ENCODE results near the gene FBXL15.
A peak's percentile ranks its signal among the peaks of the same experiment; 100 is the strongest.
"Not testable (repeated sequence)": the region's sequence is repeated elsewhere in the genome, so short reads cannot be mapped to it uniquely, and the experiment has no call there.

FBXL15 gene

DNA sequence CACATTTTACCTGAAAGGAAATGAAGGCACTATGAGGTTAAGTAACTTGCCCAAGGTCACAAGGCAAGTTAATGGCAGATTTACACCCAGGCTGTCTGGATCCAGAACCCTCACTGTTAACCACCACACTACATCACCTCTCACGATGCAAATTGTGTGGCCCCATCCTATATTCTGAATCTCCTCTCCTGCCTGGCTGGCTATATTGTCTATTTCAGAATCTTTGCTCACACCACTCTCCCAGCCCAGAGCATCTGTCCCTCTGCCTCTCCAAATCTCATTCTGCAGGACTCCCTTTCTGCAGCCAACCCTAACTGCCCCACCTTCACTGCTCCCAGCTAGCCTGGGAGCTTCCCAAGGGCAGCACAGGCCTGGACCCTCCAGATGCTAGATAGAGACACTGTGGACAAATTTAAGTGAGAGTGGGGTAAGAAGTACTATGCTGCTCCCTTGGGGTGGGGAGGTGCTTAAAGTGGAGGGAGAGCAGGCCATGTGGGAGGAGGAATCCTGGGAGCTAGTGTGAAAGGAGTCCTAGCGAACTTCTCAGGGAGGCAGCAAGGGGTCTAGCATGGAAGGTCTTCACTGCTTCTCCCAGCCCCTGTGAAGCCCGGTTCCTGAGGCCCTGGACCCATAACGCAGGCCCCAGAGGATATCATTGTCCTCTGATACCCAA, 11.0 kb downstream of the FBXL15 start:
- peak; percentile 45 for DNase-seq (ENCODE audit: low spot score)

DNA sequence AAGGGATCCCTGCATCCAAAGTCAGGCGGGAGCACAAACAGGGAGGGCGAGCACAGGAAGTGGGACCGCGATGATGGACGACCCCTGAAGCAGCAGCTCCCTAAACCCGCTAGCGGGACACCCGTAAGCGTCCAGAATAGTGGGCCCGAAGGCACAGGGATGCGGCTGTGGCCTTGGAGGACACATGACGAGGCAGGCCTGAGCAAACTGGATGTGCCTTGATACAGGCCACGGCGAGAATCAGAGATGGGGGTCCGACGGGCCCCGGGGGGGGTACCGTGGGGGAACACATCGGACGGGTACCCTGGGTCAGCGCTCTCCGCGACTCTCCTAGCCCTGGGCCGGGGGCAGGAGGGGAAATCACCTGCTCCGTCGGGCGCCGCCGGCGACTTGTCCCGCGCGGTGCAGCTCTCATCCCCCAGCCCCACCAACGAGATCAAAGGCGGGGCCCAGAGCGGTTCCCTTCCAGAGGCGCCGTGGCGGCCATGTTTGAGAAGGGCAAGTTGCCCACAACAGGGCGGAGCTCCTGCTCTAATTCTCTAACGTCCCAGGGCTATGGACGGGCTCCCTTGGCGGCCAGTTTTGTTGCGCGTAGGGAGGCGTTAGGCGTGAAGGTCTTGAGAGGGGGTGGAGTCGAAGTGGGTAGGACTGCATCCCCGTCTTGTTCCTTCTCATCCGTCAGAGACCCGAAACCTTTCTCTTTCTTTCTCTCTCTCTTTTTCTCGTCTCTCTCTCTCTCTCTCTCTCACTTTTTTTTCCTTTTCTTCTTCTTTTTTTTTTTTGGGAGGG, 11.7 kb downstream of the FBXL15 start, which contains the start of gene CUEDC2:
Gene CUEDC2, minus strand, starts transcription at position 413 of the 789 bp plus-strand sequence. CDS start 7,386 bp downstream, outside the sequence.
- DNase-seq (ENCODE audit: low spot score): peak; percentile 97

DNA sequence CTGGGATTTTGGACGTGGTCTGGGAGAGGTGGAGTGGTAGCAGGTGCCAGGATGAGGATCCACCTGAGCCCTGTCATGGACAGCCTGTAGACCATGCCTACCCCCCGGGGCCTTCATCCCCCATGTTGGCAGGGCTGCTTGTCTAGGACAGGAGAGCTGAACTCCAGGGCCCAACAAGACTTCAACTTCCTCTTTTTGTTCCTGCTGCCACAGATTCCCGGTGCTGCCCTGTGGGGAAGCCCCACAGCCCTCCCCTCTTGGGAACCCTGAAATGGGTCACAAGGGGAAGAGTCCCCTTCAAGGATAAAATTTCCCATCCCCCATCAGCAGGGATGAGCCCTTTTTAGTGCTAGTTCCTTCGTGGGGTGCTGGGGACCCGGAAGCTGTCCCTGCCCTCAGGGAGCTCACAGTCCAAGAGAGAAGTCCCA, 13.0 kb downstream of the FBXL15 start:
- DNase-seq (ENCODE audit: low spot score): no peak

DNA sequence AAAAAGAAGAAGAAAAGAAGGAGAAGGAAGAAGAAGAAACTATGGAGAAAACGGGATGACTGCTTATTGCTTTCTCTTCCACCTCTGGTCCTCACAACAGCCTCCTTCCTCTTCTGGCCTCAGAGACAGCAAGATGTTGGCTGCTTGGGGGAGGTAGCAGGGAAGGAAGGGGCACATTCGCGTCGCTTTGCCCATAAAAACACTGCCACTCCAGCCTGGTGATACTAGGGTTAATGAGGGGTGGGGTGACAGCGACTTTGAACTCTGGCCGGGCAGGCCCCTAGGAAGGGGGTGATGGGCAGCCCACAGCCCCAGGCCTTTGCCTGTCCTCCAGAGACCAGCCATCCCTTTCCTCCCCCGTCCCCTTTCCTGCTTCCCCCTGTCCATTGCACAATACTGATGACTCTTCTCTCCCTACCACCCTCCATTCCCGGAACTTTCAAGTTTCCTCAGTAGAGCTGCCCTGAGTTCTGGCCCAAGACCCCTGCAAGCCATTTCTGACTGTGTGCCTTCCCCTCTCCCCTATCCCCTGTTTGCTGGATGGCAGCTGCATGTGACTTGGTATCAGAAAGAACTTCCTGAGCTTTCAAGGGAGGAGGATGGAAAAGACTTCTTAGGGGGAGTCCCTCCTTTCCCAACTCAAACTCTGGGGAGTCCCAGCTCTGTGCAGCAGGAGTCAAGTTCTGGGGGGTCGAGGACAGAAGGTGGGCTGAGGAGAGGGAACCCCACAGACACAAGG, 13.9 kb downstream of the FBXL15 start:
- DNase-seq (ENCODE audit: low spot score): no peak

- no peak for DNase-seq (ENCODE audit: low spot score)
Observed at GRCh38 chr10:102435133-102435497, 14.5 kb downstream of the FBXL15 start.

DNA sequence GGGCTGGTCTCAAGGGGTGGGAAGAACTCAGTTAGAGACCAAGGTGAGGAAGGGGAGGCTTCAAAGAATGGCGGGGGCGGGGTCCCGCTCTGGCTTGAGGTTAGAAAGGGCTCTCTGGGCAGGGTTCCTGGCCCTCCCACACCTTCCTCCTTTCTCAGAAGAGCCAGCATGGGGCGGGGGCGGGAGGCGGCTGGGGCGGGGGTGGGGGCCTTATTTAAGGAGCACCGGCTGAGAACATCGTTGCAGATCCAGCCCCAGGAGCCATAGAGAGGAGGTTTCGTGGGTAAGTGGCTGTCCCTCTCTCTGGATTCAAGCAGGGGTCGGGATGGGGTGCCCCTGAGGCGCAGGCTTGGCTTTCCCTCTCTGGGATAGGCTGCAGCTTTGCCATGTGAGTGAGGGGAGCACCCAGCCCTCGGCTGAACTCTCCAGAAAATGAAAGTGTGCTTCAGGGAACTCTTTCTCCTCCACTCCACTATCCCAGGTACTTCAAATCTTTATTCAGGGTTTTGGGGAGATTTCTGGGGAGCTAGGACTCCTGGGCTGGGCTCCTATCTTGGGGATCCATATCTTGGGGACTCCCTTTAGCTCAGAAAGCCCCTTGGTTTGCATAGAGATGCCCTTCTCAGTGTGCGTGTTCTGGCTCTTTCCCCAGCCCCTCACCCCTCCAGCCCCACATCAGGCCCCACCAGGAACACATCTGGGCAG, 15.0 kb downstream of the FBXL15 start:
- no peak for DNase-seq (ENCODE audit: low spot score)

DNA sequence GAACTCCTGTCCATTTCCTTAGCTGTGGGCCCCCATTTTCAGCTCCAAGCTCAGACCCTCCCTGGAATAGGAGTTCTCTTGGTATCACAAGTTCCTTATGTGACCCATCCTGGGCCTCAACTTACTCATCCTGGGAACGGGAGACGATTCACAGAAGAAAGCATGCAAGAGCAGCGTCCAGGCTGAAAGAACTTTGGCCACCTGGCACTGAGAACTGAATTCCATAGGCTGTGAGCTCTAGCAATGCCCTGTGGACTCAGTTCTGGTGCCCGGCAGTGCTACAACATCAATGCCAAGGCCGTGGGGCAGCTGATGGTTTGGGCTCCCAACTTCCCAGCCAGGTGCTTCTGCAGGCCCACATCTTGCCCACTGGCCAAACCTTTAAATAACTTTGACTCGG, 15.7 kb downstream of the FBXL15 start:
- no peak for DNase-seq (ENCODE audit: low spot score)

DNA sequence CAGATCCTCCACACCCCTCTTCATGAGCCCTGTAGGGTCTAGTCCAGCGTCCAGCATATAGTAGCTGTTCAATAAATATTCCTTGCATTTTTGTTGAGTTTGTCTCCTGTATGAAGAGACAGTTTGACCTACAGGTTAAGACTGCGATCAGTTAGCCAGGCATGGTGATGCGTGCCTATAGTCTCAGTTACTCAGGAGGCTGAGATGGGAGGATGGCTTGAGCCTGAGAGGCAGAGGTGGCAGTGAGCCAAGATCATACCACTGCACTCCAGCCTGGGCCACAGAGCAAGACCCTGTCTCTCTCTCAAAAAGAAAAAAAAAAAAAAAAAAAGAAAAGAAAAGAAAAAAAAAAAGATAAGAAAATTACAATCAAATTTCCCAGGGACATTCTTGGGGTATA, 16.9 kb downstream of the FBXL15 start:
- DNase-seq (ENCODE audit: low spot score): no peak

DNA sequence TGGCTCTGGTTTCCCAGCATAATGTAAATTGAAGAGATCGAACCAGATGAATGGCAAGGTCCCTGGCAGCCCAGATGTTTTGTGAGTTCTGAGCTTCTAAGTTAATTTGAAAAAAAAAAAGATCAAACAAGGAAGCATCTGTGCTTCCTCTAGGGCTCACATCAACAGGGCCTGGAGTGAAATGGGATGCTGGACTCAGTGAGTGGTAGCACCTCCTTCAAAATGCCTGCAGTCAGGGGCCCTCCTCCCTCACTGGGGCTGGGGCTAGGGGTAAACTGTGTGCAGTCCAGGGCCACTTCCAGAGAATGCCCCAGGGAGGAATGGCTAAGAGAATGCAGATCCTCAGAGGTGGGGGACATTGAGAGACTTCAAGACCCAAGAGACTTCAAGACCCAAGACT, 17.7 kb downstream of the FBXL15 start:
- DNase-seq (ENCODE audit: low spot score): no peak

GRCh38 chr10:102444851-102445250, 24.2 kb downstream of the FBXL15 start:
- DNase-seq (ENCODE audit: low spot score): no peak

- DNase-seq (ENCODE audit: low spot score): peak; percentile 92
Observed at GRCh38 chr10:102449321-102450123, 28.9 kb downstream of the FBXL15 start.

DNA sequence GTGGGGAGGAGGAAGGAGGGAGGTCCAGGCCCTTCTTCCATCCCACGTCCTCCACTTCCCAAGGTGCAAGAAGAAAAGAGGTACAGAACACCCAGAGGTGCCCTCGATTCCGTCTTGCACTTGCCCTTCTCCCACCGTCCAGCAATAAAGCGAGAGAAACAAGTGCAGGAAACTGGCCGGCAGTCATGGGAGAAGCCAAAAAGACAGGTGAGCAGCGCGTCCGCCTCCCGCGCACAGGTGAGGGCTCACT, 29.4 kb downstream of the FBXL15 start:
- no peak for DNase-seq (ENCODE audit: low spot score)

DNA sequence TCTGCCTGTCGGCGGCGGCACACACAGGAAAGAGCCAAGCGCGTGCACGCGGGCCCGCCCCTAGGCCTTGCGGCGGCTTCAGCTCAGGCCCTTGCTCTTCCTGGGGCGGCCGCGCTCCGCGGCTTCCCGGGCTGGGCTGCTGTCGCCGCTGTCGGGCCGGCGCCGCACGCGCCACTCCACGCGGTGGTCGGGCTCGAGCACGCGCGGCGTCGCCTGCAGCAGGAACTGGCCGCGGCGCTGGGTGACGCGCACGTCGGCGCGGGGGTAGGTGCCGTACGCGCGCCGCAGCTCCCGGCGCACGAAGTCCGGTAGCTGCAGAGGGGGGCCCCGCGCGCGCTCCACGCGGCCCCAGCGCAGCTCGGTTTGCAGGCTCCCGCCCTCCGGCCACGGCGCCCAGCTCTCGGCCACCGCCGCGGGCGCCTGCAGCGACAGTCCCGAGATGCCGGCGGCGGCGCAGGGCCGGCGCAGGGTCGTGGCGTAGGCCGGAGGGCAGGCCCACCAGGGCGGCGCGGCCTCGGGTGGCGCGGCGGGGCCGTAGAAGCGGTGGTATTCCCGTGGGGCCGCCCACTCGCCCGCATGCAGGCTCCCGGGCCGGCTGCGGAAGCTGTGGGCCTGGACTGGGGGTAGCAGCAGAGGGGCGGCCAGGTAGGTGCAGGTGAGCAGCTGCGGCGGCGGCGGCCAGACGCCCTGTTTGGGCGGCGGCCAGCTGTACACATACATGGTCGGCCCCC, 29.9 kb downstream of the FBXL15 start:
- DNase-seq (ENCODE audit: low spot score): peak; percentile 89

- no peak for DNase-seq (ENCODE audit: low spot score)
Observed at GRCh38 chr10:102451105-102451969, 30.7 kb downstream of the FBXL15 start, which contains the start of gene C10orf95. TSS of gene C10orf95 (minus strand) at chr10:102451543. CDS start at chr10:102451093, 450 bp downstream.

DNA sequence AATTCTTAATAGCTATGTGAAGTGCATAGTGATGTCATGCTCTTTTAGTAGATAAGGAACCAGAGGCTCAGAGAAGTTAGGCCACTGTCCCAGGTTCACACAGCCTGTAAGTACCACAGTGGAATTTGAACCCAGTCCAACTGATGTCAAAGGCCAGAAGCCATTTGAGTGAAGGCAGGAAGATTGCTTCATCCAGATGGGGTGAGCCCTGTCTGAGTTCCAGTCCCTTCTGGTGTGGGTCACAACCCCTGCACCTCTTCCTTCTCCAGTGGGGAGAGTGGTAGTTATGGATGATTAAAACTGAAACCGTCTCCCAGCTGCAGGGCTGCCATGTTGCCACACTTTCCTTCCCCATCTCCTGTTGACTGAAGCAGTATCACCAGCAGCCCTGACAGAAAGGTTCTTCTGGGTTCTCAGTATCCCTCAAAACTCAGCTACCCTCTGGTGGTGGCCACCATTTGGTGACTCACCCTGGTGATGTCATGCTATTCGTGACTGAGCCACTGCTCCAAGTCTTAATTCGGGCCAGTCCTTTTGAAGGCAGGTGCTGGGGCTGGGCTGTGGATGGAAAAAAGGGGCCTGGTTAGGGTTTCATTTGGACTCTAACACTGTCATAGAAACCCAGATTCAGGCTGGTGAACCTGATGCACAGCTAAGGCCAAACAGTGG, 32.2 kb downstream of the FBXL15 start:
- DNase-seq (ENCODE audit: low spot score): peak; percentile 32

GRCh38 chr10:102453502-102453901, 32.9 kb downstream of the FBXL15 start:
- no peak for DNase-seq (ENCODE audit: low spot score)

DNA sequence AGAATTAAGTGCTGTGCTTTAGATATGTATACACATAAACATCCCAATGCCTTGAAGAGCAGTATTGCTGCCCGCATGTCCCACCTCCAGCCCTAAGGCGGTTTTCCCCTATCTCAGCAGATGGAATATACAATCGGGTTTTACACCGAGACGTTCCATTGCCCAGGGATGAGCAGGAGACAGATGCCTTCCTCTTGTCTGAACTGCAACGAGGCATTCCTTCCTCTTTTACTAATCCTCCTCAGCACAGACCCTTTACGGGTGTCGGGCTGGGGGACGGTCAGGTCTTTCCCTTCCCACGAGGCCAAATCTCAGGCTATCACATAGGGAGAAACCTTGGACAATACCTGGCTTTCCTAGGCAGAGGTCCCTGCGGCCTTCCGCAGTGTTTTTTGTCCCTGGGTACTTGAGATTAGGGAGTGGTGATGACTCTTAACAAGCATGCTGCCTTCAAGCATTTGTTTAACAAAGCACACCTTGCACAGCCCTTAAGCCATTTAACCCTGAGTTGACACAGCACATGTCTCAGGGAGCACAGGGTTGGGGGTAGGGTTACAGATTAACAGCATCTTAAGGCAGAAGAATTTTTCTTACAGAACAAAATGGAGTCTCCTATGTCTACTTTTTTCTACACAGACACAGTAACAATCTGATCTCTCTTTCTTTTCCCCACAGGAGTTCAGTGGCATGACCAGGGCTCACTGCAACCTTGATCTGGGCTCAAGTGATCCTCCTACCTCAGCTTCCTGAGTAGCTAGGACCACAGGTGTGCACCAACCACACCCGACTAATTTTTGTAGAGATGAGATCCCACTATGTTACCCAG, 34.2 kb downstream of the FBXL15 start:
- DNase-seq (ENCODE audit: low spot score): not testable (repeated sequence)

DNA sequence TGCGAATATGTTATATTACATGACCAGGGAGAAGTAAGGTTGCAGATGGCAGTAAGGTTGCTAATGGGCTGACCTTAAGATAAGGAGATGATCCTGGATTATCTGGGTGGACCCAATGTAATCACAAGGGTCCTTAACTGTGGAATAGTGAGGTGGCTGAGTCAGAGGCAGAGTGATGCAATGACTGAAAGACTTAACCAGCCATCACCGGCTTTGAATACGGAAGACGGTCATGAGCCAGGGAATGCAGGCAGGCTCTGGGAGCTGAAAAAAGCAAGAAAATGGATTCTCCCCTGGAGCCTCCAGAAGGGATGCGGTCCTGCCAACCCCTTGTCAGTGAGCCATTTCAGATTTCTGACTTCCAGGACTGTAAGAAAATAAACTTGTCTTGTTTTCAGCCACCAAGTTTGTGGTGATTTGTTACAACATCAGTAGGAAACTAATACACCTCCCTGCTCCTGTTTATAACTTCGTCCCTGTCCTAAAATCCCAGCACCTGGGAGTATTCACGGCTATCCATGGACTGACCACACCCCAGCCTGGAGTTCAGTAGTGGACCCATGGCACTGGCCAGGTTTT, 35.3 kb downstream of the FBXL15 start:
- no peak for DNase-seq (ENCODE audit: low spot score)

All from NAMALWA (cell line).